ENCODE results near the gene RAVER2.
"Not testable (repeated sequence)": the region's sequence is repeated elsewhere in the genome, so short reads cannot be mapped to it uniquely, and the experiment has no call there.

RAVER2 gene

GRCh38 chr1:64811131-64811530, 66.3 kb downstream of the RAVER2 start:
- DNase-seq (ENCODE audit: low read depth in 2 of 2) = no peak

- DNase-seq (ENCODE audit: low read depth in 2 of 2) = no peak
These were observed 69.6 kb downstream of the RAVER2 start for GRCh38 chr1:64814427-64814826.

GRCh38 chr1:64817364-64817763, 72.5 kb downstream of the RAVER2 start:
- DNase-seq (ENCODE audit: low read depth in 2 of 2) = not testable (repeated sequence)

- not testable (repeated sequence) for DNase-seq (ENCODE audit: low read depth in 2 of 2)
These were observed 75.7 kb downstream of the RAVER2 start for GRCh38 chr1:64820572-64820971.

- DNase-seq (ENCODE audit: low read depth in 2 of 2) = no peak
These were observed 77.7 kb downstream of the RAVER2 start for GRCh38 chr1:64822621-64823020.

GRCh38 chr1:64823691-64824476, 79.0 kb downstream of the RAVER2 start:
- peak; percentile 21 to 48 for DNase-seq (ENCODE audit: low read depth in 2 of 2)

GRCh38 chr1:64826991-64827390, 82.1 kb downstream of the RAVER2 start:
- no peak for DNase-seq (ENCODE audit: low read depth in 2 of 2)

GRCh38 chr1:64828829-64829228, 84.0 kb downstream of the RAVER2 start:
- no peak for DNase-seq (ENCODE audit: low read depth in 2 of 2)

GRCh38 chr1:64829411-64830029, 84.6 kb downstream of the RAVER2 start:
- no peak for DNase-seq (ENCODE audit: low read depth in 2 of 2)

GRCh38 chr1:64830030-64830651, 85.3 kb downstream of the RAVER2 start:
- no peak for DNase-seq (ENCODE audit: low read depth in 2 of 2)

- no peak for DNase-seq (ENCODE audit: low read depth in 2 of 2)
These were observed 89.9 kb downstream of the RAVER2 start for GRCh38 chr1:64834734-64835133.

- no peak for DNase-seq (ENCODE audit: low read depth in 2 of 2)
These were observed 91.9 kb downstream of the RAVER2 start for GRCh38 chr1:64836802-64837201.

GRCh38 chr1:64838486-64838885, 93.6 kb downstream of the RAVER2 start:
- DNase-seq (ENCODE audit: low read depth in 2 of 2) = no peak

- DNase-seq (ENCODE audit: low read depth in 2 of 2) = no peak
These were observed 94.4 kb downstream of the RAVER2 start for GRCh38 chr1:64839261-64839660.

- no peak for DNase-seq (ENCODE audit: low read depth in 2 of 2)
These were observed 95.0 kb downstream of the RAVER2 start for GRCh38 chr1:64839732-64840405.

GRCh38 chr1:64841330-64842065, 96.6 kb downstream of the RAVER2 start:
- DNase-seq (ENCODE audit: low read depth in 2 of 2) = no peak

GRCh38 chr1:64842224-64842623, 97.3 kb downstream of the RAVER2 start:
- DNase-seq (ENCODE audit: low read depth in 2 of 2) = no peak

GRCh38 chr1:64843675-64844074, 98.8 kb downstream of the RAVER2 start:
- DNase-seq (ENCODE audit: low read depth in 2 of 2) = no peak

- no peak for DNase-seq (ENCODE audit: low read depth in 2 of 2)
These were observed 99.3 kb downstream of the RAVER2 start for GRCh38 chr1:64844175-64844574.

GRCh38 chr1:64844609-64845008, 99.7 kb downstream of the RAVER2 start:
- DNase-seq (ENCODE audit: low read depth in 2 of 2) = no peak

GRCh38 chr1:64845831-64846425, 101.1 kb downstream of the RAVER2 start:
- no peak for DNase-seq (ENCODE audit: low read depth in 2 of 2)

All from stimulated activated CD8-positive, alpha-beta memory T cell treated with anti-CD3 and anti-CD28 coated beads, Interleukin-7, amount 100 ng/mL, for 4 hours (primary cell).